ENCODE results near the gene CASP9. TPM values are rescaled to one million over a fixed set of nuclear protein-coding genes. Genes with fewer than 3 reads are reported as not detected.
"Not testable (repeated sequence)": the region's sequence is repeated elsewhere in the genome, so short reads cannot be mapped to it uniquely, and the experiment has no call there.

CASP9 gene
- total RNA-seq, 6 donors from 2014 or later: 11.9 to 40.9 (median 15.0) TPM

DNA sequence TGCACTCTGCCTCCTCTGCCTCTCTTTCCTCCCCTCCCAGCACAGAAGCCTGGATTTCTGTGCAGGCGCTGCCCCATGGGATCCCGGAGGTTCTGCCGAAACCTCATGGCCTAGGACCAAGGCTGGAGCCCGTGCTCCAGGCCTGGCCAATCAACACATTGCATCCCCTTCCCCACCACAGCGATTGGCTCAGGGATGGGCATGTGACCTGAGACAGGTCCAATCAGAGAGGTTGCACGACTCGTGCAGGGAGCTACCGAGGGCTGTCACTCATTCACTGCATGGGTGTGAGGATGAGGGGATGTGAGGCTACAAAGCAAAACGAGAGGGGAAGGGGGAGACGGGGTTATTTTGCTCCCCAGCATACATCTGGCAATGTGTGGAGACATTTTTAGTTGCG lies 51.4 kb downstream of the CASP9 start:
- DNase-seq (no peak), ATAC-seq (ENCODE audit: low FRiP score in 2 of 2) (no peak)
- H3K27ac ChIP-seq: no peak overlapping the region
- H3K4me1 ChIP-seq: no peaks in the 10 kb centered on the region
- no peaks in the 10 kb centered on the region for H3K36me3 ChIP-seq
- no peaks in the 10 kb centered on the region for H3K9me3 ChIP-seq
- H3K4me3 ChIP-seq: no peak overlapping the region
- no peaks in the 10 kb centered on the region for H3K27me3 ChIP-seq
- 87 to 88% methylated on average over 11 of the region's 11 CpGs for WGBS, 2 donors
- TF ChIP-seq POLR2AphosphoS5 (IDR thresholded peaks at IDR 0.05) (no peak), EP300 (IDR thresholded peaks at IDR 0.05) (no peak), POLR2A (IDR thresholded peaks at IDR 0.05) (no peak)
- TF ChIP-seq, protein P1, sequence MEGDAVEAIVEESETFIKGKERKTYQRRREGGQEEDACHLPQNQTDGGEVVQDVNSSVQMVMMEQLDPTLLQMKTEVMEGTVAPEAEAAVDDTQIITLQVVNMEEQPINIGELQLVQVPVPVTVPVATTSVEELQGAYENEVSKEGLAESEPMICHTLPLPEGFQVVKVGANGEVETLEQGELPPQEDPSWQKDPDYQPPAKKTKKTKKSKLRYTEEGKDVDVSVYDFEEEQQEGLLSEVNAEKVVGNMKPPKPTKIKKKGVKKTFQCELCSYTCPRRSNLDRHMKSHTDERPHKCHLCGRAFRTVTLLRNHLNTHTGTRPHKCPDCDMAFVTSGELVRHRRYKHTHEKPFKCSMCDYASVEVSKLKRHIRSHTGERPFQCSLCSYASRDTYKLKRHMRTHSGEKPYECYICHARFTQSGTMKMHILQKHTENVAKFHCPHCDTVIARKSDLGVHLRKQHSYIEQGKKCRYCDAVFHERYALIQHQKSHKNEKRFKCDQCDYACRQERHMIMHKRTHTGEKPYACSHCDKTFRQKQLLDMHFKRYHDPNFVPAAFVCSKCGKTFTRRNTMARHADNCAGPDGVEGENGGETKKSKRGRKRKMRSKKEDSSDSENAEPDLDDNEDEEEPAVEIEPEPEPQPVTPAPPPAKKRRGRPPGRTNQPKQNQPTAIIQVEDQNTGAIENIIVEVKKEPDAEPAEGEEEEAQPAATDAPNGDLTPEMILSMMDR (IDR thresholded peaks at IDR 0.05): no peak

DNA sequence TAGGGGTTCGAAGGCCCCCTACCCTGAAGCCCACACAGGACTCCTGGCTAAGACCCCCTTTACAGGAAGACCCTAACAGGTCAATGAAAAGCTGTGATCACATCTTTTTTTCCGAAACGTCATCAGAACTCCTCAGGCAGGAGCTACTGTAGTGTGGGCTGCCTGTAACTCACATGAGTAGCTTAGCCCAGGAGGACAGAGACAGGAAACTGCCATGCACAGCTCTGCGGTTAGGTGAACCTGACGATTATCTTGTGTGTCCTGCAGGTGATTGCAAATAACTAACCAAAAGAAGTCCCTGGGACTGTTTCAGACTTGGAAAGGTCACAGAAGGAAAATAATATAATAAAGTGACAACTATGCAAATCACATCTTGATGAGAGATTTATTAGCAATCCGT lies 52.3 kb downstream of the CASP9 start:
- 80 to 84% methylated on average over 6 of the region's 6 CpGs for WGBS, 2 donors
- DNase-seq; H3K27me3 ChIP-seq; H3K4me3 ChIP-seq; H3K4me1 ChIP-seq; ATAC-seq (ENCODE audit: low FRiP score in 2 of 2); H3K9me3 ChIP-seq; H3K36me3 ChIP-seq; H3K27ac ChIP-seq: not testable (repeated sequence)

DNA sequence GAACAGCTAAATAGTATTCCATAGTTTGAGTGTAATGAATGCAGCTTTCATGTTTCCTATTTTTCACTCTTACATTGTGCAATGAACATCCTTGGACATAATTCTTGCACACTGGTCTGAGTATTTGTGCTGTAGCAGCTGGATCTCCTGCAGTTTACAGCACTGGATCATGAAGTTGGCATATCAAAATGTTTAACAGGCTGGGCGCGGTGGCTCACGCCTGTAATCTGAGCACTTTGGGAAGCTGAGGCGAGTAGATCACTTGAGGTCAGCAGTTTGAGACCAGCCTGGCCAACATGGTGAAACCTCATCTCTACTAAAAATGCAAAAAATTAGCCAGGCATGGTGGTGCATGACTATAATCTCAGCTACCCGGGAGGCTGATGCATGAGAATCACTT lies 52.9 kb downstream of the CASP9 start:
- WGBS, 2 donors: 89% methylated on average over 5 of the region's 5 CpGs
- H3K4me3 ChIP-seq; ATAC-seq (ENCODE audit: low FRiP score in 2 of 2); H3K27me3 ChIP-seq; H3K27ac ChIP-seq; H3K9me3 ChIP-seq; H3K4me1 ChIP-seq; DNase-seq; H3K36me3 ChIP-seq: not testable (repeated sequence)

DNA sequence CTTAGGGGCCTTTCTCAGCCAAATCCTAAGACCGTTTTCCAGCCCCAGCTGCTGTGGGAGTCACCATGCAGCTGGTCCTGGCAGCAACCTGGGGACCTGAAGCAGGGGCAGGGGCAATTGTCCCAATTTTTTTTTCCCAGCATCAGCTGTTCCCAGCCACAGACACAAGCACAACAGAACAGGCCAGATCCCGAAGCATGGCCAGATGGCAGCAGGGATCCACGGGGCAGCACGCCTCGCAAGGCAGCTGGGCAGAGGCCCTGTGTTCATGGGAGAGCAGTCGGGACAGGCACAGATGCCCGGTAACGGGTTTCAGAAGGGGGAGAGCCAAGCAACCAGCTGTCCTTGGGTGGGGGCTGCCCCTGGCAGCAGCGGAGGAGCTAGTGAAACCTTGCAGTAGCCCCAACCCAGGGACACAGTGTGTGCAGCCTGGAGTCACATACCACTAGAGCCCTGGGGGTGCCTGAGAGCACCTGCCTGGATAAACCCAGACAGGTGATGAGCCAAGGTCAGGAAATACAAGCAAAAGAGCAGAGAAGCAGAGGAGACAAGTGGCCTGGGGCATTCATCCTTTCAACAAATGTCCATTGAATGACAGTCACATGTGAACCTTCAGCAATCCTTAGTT lies 54.1 kb downstream of the CASP9 start:
- 88 to 94% methylated on average over 6 to 9 of the region's 9 CpGs for WGBS, 2 donors
- DNase-seq: peak in 1 of 2 donors; percentile 70
- not testable (repeated sequence) for H3K9me3 ChIP-seq; H3K4me1 ChIP-seq; H3K36me3 ChIP-seq; H3K27me3 ChIP-seq; H3K4me3 ChIP-seq; H3K27ac ChIP-seq; ATAC-seq (ENCODE audit: low FRiP score in 2 of 2)

DNA sequence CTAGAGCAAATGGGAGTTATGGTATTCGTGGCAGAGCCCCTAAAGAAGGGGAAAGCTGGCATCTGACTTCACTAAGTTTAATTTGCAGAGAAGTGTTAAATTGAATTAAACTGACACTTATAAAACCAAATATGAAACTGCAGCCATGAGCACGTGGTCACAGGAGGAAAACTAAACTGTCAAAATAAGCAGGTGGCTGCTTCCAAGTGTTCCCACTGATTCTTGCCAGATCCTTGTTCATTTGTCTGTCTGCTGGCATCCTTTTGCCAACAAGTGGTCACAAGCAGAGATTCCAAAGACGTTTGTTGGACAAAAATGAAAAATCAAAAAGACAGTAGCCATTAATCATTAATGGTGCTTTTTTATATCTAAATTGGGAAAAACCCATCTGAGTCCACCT lies 54.7 kb downstream of the CASP9 start:
- H3K36me3 ChIP-seq: no peaks in the 10 kb centered on the region
- no peaks in the 10 kb centered on the region for H3K27me3 ChIP-seq
- DNase-seq (no peak), ATAC-seq (ENCODE audit: low FRiP score in 2 of 2) (no peak)
- no peaks in the 10 kb centered on the region for H3K4me1 ChIP-seq
- no peak overlapping the region for H3K4me3 ChIP-seq
- TF ChIP-seq POLR2A (IDR thresholded peaks at IDR 0.05) (no peak), POLR2AphosphoS5 (IDR thresholded peaks at IDR 0.05) (no peak), EP300 (IDR thresholded peaks at IDR 0.05) (no peak)
- TF ChIP-seq, protein P1 (IDR thresholded peaks at IDR 0.05): no peak
- H3K9me3 ChIP-seq: no peaks in the 10 kb centered on the region
- 59 to 60% methylated on average over 3 of the region's 3 CpGs for WGBS, 2 donors
- H3K27ac ChIP-seq: no peak overlapping the region

DNA sequence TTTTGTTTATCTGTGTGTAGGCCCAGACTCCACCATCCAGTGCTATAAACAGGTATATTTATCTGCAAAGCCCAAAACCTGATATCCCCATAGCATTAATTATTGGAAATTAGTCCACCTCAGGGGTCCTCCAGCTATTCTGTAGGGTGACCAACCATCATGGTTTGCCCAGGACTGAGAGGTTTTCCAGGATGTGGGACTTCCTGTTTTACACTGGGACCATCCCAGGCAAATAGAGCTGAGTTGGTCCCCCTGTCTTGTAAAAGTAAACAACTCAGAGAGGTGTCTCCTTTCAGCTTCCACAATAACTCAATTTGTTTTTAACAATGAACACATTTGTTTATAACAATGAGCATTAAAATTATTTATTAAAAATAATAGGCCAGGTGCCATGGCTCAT lies 55.9 kb downstream of the CASP9 start:
- Histone ChIP-seq H3K4me3 (no peak overlapping the region), H3K27me3 (no peaks in the 10 kb centered on the region), H3K36me3 (no peaks in the 10 kb centered on the region), H3K27ac (no peak overlapping the region), H3K4me1 (no peaks in the 10 kb centered on the region), H3K9me3 (no peaks in the 10 kb centered on the region)
- ATAC-seq (ENCODE audit: low FRiP score in 2 of 2): no peak
- DNase-seq: no peak
- TF ChIP-seq POLR2AphosphoS5 (IDR thresholded peaks at IDR 0.05): no peak
- TF ChIP-seq, protein P1 (IDR thresholded peaks at IDR 0.05): no peak
- TF ChIP-seq POLR2A (IDR thresholded peaks at IDR 0.05): no peak
- no peak for TF ChIP-seq EP300 (IDR thresholded peaks at IDR 0.05)

DNA sequence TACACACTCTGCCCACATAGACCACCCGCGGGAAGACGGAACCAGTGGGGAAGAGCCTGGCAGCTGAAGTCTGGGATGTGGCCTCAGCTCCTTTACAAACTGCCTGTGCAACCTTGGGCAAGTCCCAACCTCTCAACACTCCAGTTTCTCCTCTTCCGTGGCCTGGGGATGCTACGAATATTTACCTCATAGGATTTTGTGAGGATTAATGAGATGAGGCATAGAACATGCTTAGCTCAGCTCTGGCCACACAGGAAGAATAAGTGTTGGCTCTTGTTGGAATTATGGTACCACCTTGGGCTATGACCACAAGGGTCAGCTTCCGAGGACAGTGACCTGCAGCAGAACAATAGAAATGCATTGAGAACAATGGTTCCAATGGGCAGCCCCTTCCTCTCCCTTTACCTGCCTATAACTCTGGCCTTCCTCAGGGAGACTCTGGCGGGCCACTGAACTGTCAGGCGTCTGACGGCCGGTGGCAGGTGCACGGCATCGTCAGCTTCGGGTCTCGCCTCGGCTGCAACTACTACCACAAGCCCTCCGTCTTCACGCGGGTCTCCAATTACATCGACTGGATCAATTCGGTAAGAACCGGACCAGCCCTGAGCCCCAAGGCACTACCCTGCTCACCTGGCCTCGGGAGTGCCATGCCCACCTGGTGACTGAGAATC lies 56.9 kb downstream of the CASP9 start:
- H3K9me3 ChIP-seq; H3K36me3 ChIP-seq; ATAC-seq (ENCODE audit: low FRiP score in 2 of 2); H3K27ac ChIP-seq; H3K4me3 ChIP-seq; H3K4me1 ChIP-seq; H3K27me3 ChIP-seq: not testable (repeated sequence)
- 96 to 98% methylated on average over 18 to 22 of the region's 22 CpGs for WGBS, 2 donors
- DNase-seq: peak in 1 of 2 donors; percentile 60
